ENCODE measurements around the gene WWC1. TPM values are rescaled to one million over a fixed set of nuclear protein-coding genes. Genes with fewer than 3 reads are reported as not detected.
"Not testable (repeated sequence)": the region's sequence is repeated elsewhere in the genome, so short reads cannot be mapped to it uniquely, and the experiment has no call there.

WWC1 gene
- total RNA-seq, 2 experiments from 2014 or later: 1.7 to 2.1 TPM

- Mint-ChIP-seq H3K4me3 (peak overlapping the region; percentile 39), H3K27ac (no peak overlapping the region), H3K36me3 (ENCODE audit: low read depth) (no peaks in the 10 kb centered on the region), H3K9me3 (no peaks in the 10 kb centered on the region), H3K27me3 (ENCODE audit: low read depth) (peaks cover 11% of the 10 kb centered on the region), H3K4me1 (ENCODE audit: low read depth) (peaks cover 21% of the 10 kb centered on the region)
- intact Hi-C loops (cut with micrococcal nuclease): loop anchor here (1.0 to 10.0 kb wide), 5 partner anchors 153 to 1314 kb away; partner anchors contain the start of genes RARS1 and SPDL1
- CTCF ChIA-PET: interaction anchor here (0.6 to 1.7 kb wide), 12 partner anchors 9 to 928 kb away, joined by 3 to 12 read pairs (median 4); partner anchors contain the start of gene RARS1
- peak; percentile 84 for DNase-seq
These were observed 22.2 kb upstream of the WWC1 start for GRCh38 chr5:168268949-168269936.

DNA sequence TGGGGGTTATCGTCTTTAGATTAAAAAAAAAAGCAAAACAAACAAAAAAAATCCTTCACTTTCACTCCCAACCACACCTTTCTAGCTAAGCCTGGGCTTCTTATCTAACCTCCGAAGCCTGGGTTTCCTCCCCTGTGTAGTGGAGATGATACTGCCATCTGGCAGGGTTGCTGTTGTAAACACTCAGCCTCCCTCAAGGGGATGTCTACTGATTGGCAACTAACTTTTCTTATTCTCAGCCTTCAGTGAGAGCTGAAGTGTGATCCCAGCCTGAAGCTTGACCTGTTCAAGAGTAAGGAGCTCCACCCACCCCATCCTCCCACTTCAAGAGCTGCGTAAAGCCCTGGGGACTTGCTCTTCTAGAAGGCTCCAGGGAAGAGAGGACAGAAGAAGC is 21.5 kb upstream of the WWC1 start:
- intact Hi-C loops (cut with micrococcal nuclease): loop anchor here (1.0 to 10.0 kb wide), 6 partner anchors 152 to 1313 kb away; partner anchors contain the start of genes RARS1 and SPDL1
- CTCF ChIA-PET: interaction anchor here (0.6 to 1.7 kb wide), 12 partner anchors 9 to 927 kb away, joined by 3 to 12 read pairs (median 4); partner anchors contain the start of gene RARS1
- no peak overlapping the region for H3K4me3 Mint-ChIP-seq

DNA sequence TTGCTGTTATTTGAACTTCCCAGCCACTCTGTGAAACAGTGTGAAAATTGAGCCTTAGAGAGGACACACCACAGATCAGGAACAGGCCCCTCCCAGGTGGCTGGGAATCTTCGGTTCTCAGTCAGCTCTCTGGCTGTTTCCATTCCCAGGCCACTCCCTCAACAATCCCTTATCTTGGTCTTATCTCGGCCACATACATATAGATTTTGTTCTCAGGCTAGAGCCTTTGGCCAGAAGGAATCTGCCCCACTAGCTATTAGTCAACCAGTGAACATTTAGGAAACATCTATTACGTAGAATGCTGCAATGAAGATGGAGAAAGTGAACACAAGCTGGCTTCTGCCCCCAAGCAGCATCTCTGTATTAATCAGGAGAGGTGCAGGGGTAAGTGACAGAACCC is 21.0 kb upstream of the WWC1 start:
- Mint-ChIP-seq H3K27ac (no peak overlapping the region), H3K4me3 (no peak overlapping the region), H3K36me3 (ENCODE audit: low read depth) (no peaks in the 10 kb centered on the region), H3K9me3 (no peaks in the 10 kb centered on the region), H3K4me1 (ENCODE audit: low read depth) (peaks cover 21% of the 10 kb centered on the region), H3K27me3 (ENCODE audit: low read depth) (peaks cover 11% of the 10 kb centered on the region)
- CTCF ChIA-PET: interaction anchor here (0.6 to 1.7 kb wide), 8 partner anchors 9 to 320 kb away, joined by 3 to 12 read pairs (median 4); partner anchors contain the start of gene RARS1
- intact Hi-C loops (cut with micrococcal nuclease): loop anchor here (10.0 kb wide), 1 partner anchor 674 kb away; no protein-coding TSS in a partner anchor
- DNase-seq: no peak

More for the DNA sequence above, 21.5 kb upstream of the WWC1 start:
- no peak for DNase-seq
- Mint-ChIP-seq H3K9me3 (no peaks in the 10 kb centered on the region), H3K27ac (no peak overlapping the region), H3K27me3 (ENCODE audit: low read depth) (peaks cover 11% of the 10 kb centered on the region), H3K36me3 (ENCODE audit: low read depth) (no peaks in the 10 kb centered on the region), H3K4me1 (ENCODE audit: low read depth) (peaks cover 21% of the 10 kb centered on the region)

- CTCF ChIA-PET: no interaction called here
- peak; percentile 18 for DNase-seq
- no peaks in the 10 kb centered on the region for H3K9me3 Mint-ChIP-seq
- intact Hi-C loops (cut with micrococcal nuclease): loop anchor here (1.0 to 10.0 kb wide), 3 partner anchors 18 to 671 kb away; partner anchors contain the start of genes PANK3 and WWC1
- peaks cover 21% of the 10 kb centered on the region for H3K4me1 Mint-ChIP-seq (ENCODE audit: low read depth)
- H3K27ac Mint-ChIP-seq: no peak overlapping the region
- H3K27me3 Mint-ChIP-seq (ENCODE audit: low read depth): peaks cover 17% of the 10 kb centered on the region
- H3K4me3 Mint-ChIP-seq: no peak overlapping the region
- no peaks in the 10 kb centered on the region for H3K36me3 Mint-ChIP-seq (ENCODE audit: low read depth)
These were observed 18.1 kb upstream of the WWC1 start for GRCh38 chr5:168273056-168273980.

GRCh38 chr5:168274406-168274805 is 17.0 kb upstream of the WWC1 start:
- H3K4me3 Mint-ChIP-seq: no peak overlapping the region
- DNase-seq: no peak
- H3K27me3 Mint-ChIP-seq (ENCODE audit: low read depth): peaks cover 11% of the 10 kb centered on the region
- intact Hi-C loops (cut with micrococcal nuclease): loop anchor here (10.0 kb wide), 1 partner anchor 670 kb away; no protein-coding TSS in a partner anchor
- H3K36me3 Mint-ChIP-seq (ENCODE audit: low read depth): no peaks in the 10 kb centered on the region
- no peak overlapping the region for H3K27ac Mint-ChIP-seq
- no peaks in the 10 kb centered on the region for H3K9me3 Mint-ChIP-seq
- peaks cover 11% of the 10 kb centered on the region for H3K4me1 Mint-ChIP-seq (ENCODE audit: low read depth)
- CTCF ChIA-PET: no interaction called here

- Mint-ChIP-seq H3K4me1 (ENCODE audit: low read depth) (peaks cover 11% of the 10 kb centered on the region), H3K4me3 (no peak overlapping the region), H3K27me3 (ENCODE audit: low read depth) (peaks cover 11% of the 10 kb centered on the region), H3K9me3 (no peaks in the 10 kb centered on the region), H3K27ac (no peak overlapping the region), H3K36me3 (ENCODE audit: low read depth) (no peaks in the 10 kb centered on the region)
- CTCF ChIA-PET: no interaction called here
- intact Hi-C loops (cut with micrococcal nuclease): loop anchor here (10.0 kb wide), 1 partner anchor 669 kb away; no protein-coding TSS in a partner anchor
- no peak for DNase-seq
These were observed 15.5 kb upstream of the WWC1 start for GRCh38 chr5:168275940-168276339.

GRCh38 chr5:168282120-168282519 is 9.3 kb upstream of the WWC1 start:
- intact Hi-C loops (cut with micrococcal nuclease): no loop called here
- H3K9me3 Mint-ChIP-seq: peaks cover 21% of the 10 kb centered on the region
- H3K27ac Mint-ChIP-seq: no peak overlapping the region
- CTCF ChIA-PET: interaction anchor here (1.7 kb wide), 1 partner anchor 12 kb away, joined by 7 read pairs; no protein-coding TSS in a partner anchor
- H3K4me3 Mint-ChIP-seq: no peak overlapping the region
- no peaks in the 10 kb centered on the region for H3K36me3 Mint-ChIP-seq (ENCODE audit: low read depth)
- peaks cover 15% of the 10 kb centered on the region for H3K27me3 Mint-ChIP-seq (ENCODE audit: low read depth)
- no peak for DNase-seq
- peaks cover 4% of the 10 kb centered on the region for H3K4me1 Mint-ChIP-seq (ENCODE audit: low read depth)

DNA sequence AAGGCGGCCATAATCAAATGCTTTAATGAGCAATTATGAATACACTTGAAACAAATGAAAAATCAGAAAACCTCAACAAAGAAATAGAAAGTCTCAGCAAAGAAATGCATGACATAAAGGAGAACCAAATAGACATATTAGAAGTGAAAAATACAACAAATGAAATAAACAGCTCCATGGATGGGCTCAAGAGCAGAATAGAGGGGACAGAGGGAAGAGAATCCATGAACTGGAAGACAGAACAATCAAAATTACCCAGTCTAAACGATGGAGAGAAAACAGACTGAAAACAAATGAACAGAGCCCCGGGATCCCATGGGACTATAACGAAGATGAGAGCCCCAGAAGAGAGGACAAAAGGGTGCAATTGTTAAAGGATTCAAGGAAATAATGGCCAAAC is 6.6 kb upstream of the WWC1 start:
- peaks cover 21% of the 10 kb centered on the region for H3K9me3 Mint-ChIP-seq
- H3K4me3 Mint-ChIP-seq: no peak overlapping the region
- peaks cover 12% of the 10 kb centered on the region for H3K4me1 Mint-ChIP-seq (ENCODE audit: low read depth)
- CTCF ChIA-PET: no interaction called here
- no peak for DNase-seq
- peaks cover 23% of the 10 kb centered on the region for H3K27me3 Mint-ChIP-seq (ENCODE audit: low read depth)
- H3K36me3 Mint-ChIP-seq (ENCODE audit: low read depth): no peaks in the 10 kb centered on the region
- no peak overlapping the region for H3K27ac Mint-ChIP-seq
- intact Hi-C loops (cut with micrococcal nuclease): no loop called here

DNA sequence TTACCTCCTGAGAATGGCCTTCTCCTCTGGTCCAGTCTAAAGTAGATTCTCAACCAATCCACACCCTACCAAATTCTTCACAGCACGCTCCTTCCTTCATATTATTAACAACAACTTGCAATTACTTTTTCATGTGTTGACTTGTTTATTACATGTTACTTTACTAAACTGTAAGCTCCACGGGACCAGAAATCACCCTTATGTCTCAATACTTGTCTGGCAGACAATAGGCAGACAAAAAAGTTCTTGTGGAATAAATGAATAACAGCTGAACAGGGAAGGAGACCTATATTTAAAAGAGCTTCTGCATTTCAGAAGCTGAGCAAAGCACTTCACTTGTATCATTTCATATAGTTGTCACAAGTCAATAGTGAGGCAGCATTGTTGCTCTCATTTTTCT is 5.7 kb upstream of the WWC1 start:
- Mint-ChIP-seq H3K4me1 (ENCODE audit: low read depth) (peaks cover 16% of the 10 kb centered on the region), H3K36me3 (ENCODE audit: low read depth) (no peaks in the 10 kb centered on the region), H3K27me3 (ENCODE audit: low read depth) (peaks cover 29% of the 10 kb centered on the region), H3K9me3 (peaks cover 21% of the 10 kb centered on the region), H3K4me3 (no peak overlapping the region), H3K27ac (no peak overlapping the region)
- intact Hi-C loops (cut with micrococcal nuclease): no loop called here
- no peak for DNase-seq
- CTCF ChIA-PET: no interaction called here

DNA sequence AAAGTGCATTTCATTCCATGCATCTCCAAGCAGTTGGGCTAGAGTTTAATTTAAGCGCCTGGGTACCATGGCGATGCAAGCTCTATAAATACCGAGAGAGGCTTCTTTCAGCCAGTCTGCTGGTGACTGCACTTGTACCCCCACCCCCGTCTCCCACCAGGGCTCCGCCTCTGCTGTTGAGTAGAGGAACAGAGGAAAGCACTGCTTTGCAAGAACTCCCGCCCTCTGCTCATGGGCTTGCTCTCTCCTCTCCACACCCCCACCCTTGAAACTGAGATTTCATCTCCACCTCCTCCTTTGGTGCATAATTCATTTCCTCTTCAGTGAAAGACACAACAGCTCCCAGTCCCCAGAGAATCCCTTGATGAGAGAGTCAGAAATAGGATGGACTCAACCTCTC is 5.1 kb upstream of the WWC1 start:
- H3K4me1 Mint-ChIP-seq (ENCODE audit: low read depth): peaks cover 20% of the 10 kb centered on the region
- intact Hi-C loops (cut with micrococcal nuclease): no loop called here
- peaks cover 21% of the 10 kb centered on the region for H3K9me3 Mint-ChIP-seq
- no peaks in the 10 kb centered on the region for H3K36me3 Mint-ChIP-seq (ENCODE audit: low read depth)
- H3K27me3 Mint-ChIP-seq (ENCODE audit: low read depth): peaks cover 34% of the 10 kb centered on the region
- H3K27ac Mint-ChIP-seq: no peak overlapping the region
- CTCF ChIA-PET: no interaction called here
- DNase-seq: no peak
- no peak overlapping the region for H3K4me3 Mint-ChIP-seq

GRCh38 chr5:168286863-168287262 is 4.6 kb upstream of the WWC1 start:
- Mint-ChIP-seq H3K27me3 (ENCODE audit: low read depth) (peaks cover 34% of the 10 kb centered on the region), H3K9me3 (peaks cover 21% of the 10 kb centered on the region), H3K4me1 (ENCODE audit: low read depth) (peaks cover 20% of the 10 kb centered on the region)
- CTCF ChIA-PET; H3K36me3 Mint-ChIP-seq (ENCODE audit: low read depth); H3K4me3 Mint-ChIP-seq; H3K27ac Mint-ChIP-seq; intact Hi-C loops (cut with micrococcal nuclease); DNase-seq: not testable (repeated sequence)

- H3K4me1 Mint-ChIP-seq (ENCODE audit: low read depth): peaks cover 20% of the 10 kb centered on the region
- H3K27ac Mint-ChIP-seq: no peak overlapping the region
- peaks cover 19% of the 10 kb centered on the region for H3K9me3 Mint-ChIP-seq
- CTCF ChIA-PET: interaction anchor here (0.5 kb wide), 1 partner anchor 197 kb away, joined by 5 read pairs; no protein-coding TSS in a partner anchor
- no peaks in the 10 kb centered on the region for H3K36me3 Mint-ChIP-seq (ENCODE audit: low read depth)
- peaks cover 34% of the 10 kb centered on the region for H3K27me3 Mint-ChIP-seq (ENCODE audit: low read depth)
- intact Hi-C loops (cut with micrococcal nuclease): no loop called here
- no peak for DNase-seq
- no peak overlapping the region for H3K4me3 Mint-ChIP-seq
These were observed 4.1 kb upstream of the WWC1 start for GRCh38 chr5:168287362-168287761.
